Measurements from ENCODE around the gene PICK1. TPM values are rescaled to one million over a fixed set of nuclear protein-coding genes. Genes with fewer than 3 reads are reported as not detected.

The PICK1 gene
- total and polyA plus RNA-seq, 3 donors from 2014 or later: 61.5 to 89.7 (median 78.7) TPM

- 80 to 88% methylated on average over 10 to 11 of the region's 11 CpGs for WGBS, 2 donors
- peaks cover 21% of the 10 kb centered on the region for H3K4me1 ChIP-seq
- peak overlapping the region; percentile 75 to 86 for H3K27ac ChIP-seq
- no peaks in the 10 kb centered on the region for H3K9me3 ChIP-seq
- intact Hi-C loops (cut with DNase I; ENCODE audit: low total_unique reads): no loop called here
- DNase-seq: no peak
- H3K27me3 ChIP-seq: no peaks in the 10 kb centered on the region
- TF ChIP-seq POLR2A (IDR thresholded peaks at IDR 0.05) (no peak), CTCF (IDR thresholded peaks at IDR 0.05) (no peak)
- no peak overlapping the region for H3K4me3 ChIP-seq
- no peaks in the 10 kb centered on the region for H3K36me3 ChIP-seq (ENCODE audit: low read depth, missing control alignments)
Observed at GRCh38 chr22:38070250-38070921, 13.2 kb downstream of the PICK1 start.

- intact Hi-C loops (cut with DNase I; ENCODE audit: low total_unique reads): no loop called here
- 87 to 89% methylated on average over 21 to 22 of the region's 22 CpGs for WGBS, 2 donors
- H3K36me3 ChIP-seq (ENCODE audit: low read depth, missing control alignments): no peaks in the 10 kb centered on the region
Observed at GRCh38 chr22:38071421-38072321, 14.5 kb downstream of the PICK1 start.

GRCh38 chr22:38072322-38073149 is 15.3 kb downstream of the PICK1 start:
- Histone ChIP-seq H3K27ac (no peak overlapping the region), H3K4me1 (peaks cover 21% of the 10 kb centered on the region), H3K27me3 (no peaks in the 10 kb centered on the region), H3K9me3 (no peaks in the 10 kb centered on the region), H3K4me3 (no peak overlapping the region), H3K36me3 (ENCODE audit: low read depth, missing control alignments) (no peaks in the 10 kb centered on the region)
- WGBS, 2 donors: 90 to 94% methylated on average over 16 to 25 of the region's 25 CpGs
- TF ChIP-seq POLR2A (IDR thresholded peaks at IDR 0.05) (no peak), CTCF (IDR thresholded peaks at IDR 0.05) (no peak)
- intact Hi-C loops (cut with DNase I; ENCODE audit: low total_unique reads): no loop called here
- no peak for DNase-seq

More at GRCh38 chr22:38071421-38072321, 14.5 kb downstream of the PICK1 start:
- no peak overlapping the region for H3K27ac ChIP-seq
- no peak for TF ChIP-seq CTCF (IDR thresholded peaks at IDR 0.05)
- no peak for TF ChIP-seq POLR2A (IDR thresholded peaks at IDR 0.05)
- no peaks in the 10 kb centered on the region for H3K27me3 ChIP-seq
- H3K4me1 ChIP-seq: peaks cover 27% of the 10 kb centered on the region
- H3K4me3 ChIP-seq: no peak overlapping the region
- DNase-seq: no peak
- H3K9me3 ChIP-seq: no peaks in the 10 kb centered on the region

- no peaks in the 10 kb centered on the region for H3K36me3 ChIP-seq (ENCODE audit: low read depth, missing control alignments)
- H3K9me3 ChIP-seq: no peaks in the 10 kb centered on the region
- H3K4me1 ChIP-seq: peaks cover 20% of the 10 kb centered on the region
- H3K27ac ChIP-seq: peak overlapping the region in 1 of 2 donors; percentile 84
- TF ChIP-seq POLR2A (IDR thresholded peaks at IDR 0.05) (no peak), CTCF (IDR thresholded peaks at IDR 0.05) (no peak)
- H3K27me3 ChIP-seq: no peaks in the 10 kb centered on the region
- no peak overlapping the region for H3K4me3 ChIP-seq
- no peak for DNase-seq
- intact Hi-C loops (cut with DNase I; ENCODE audit: low total_unique reads): no loop called here
- WGBS, 2 donors: 78 to 80% methylated on average over 21 to 28 of the region's 28 CpGs
Observed at GRCh38 chr22:38073150-38074130, 16.2 kb downstream of the PICK1 start.

Data from testis (tissue), 3 donors.